Activated naive CD8-positive, alpha-beta T cell treated with anti-CD3 and anti-CD28 coated beads, Interleukin-2, amount 10 ng/mL, durations not matched to agents 7 days and 5 days (primary cell): Measurements from ENCODE around the gene ANK3. TPM values are rescaled to one million over a fixed set of nuclear protein-coding genes. Genes with fewer than 3 reads are reported as not detected.

ENCODE experiments used
- ATAC-seq: fragments of 150-1000 bp; cut with Tn5 transposase; one replicate; pipeline ENCODE4 v1.10.0; 2021; ENCODE audit warnings: low read depth, moderate library complexity
- POLR2A ChIA-PET: fragments of 350-600 bp; sonication (Branson Sonifier 250); formaldehyde crosslinking; loops from one replicate; lab custom pipeline; 2021; ENCODE audit warnings: antibody characterized with exemption; lab: Charles Lee
- DNase-seq: peaks from one replicate; pipeline ENCODE4 v3.0.0; 2021
- H3K27ac Mint-ChIP-seq: one replicate; pipeline ENCODE4 v1.8.0; 2022; ENCODE audit warnings: mild to moderate bottlenecking, mixed read lengths
- H3K27me3 Mint-ChIP-seq: one replicate; pipeline ENCODE4 v1.8.0; 2022; ENCODE audit warnings: mild to moderate bottlenecking, moderate library complexity, mixed read lengths
- H3K36me3 Mint-ChIP-seq: one replicate; pipeline ENCODE4 v1.8.0; 2021; ENCODE audit warnings: mild to moderate bottlenecking, mixed read lengths
- H3K4me1 Mint-ChIP-seq: one replicate; pipeline ENCODE4 v1.8.0; 2021; ENCODE audit warnings: mixed read lengths
- H3K4me3 Mint-ChIP-seq: one replicate; pipeline ENCODE4 v1.8.0; 2022; ENCODE audit warnings: mild to moderate bottlenecking, moderate library complexity, mixed read lengths
- H3K9me3 Mint-ChIP-seq: one replicate; pipeline ENCODE4 v1.8.0; 2021; ENCODE audit warnings: mixed read lengths
- total RNA-seq, 2 experiments: library from RNA; stranded (reverse); gene quantifications; one replicate each; pipeline ENCODE4 v1.2.3, GENCODE V29; 2021

The ANK3 gene
- total RNA-seq, 2 experiments from 2014 or later = 3.6 to 4.8 TPM

GRCh38 chr10:60101821-60102220 lies 287.9 kb downstream of the ANK3 start:
- no peaks in the 10 kb centered on the region for H3K4me1 Mint-ChIP-seq

GRCh38 chr10:60099998-60100747 lies 289.5 kb downstream of the ANK3 start:
- no peak overlapping the region for H3K4me3 Mint-ChIP-seq
- DNase-seq = no peak
- POLR2A ChIA-PET = no interaction called here
- no peak overlapping the region for H3K27ac Mint-ChIP-seq
- no peak for ATAC-seq
- H3K27me3 Mint-ChIP-seq = peaks cover 13% of the 10 kb centered on the region
- no peaks in the 10 kb centered on the region for H3K4me1 Mint-ChIP-seq
- no peaks in the 10 kb centered on the region for H3K36me3 Mint-ChIP-seq
- no peaks in the 10 kb centered on the region for H3K9me3 Mint-ChIP-seq

More at GRCh38 chr10:60101821-60102220, 287.9 kb downstream of the ANK3 start:
- Mint-ChIP-seq H3K36me3 (no peaks in the 10 kb centered on the region), H3K27ac (no peak overlapping the region), H3K9me3 (no peaks in the 10 kb centered on the region), H3K27me3 (peaks cover 8% of the 10 kb centered on the region), H3K4me3 (no peak overlapping the region)
- POLR2A ChIA-PET = no interaction called here
- ATAC-seq (no peak), DNase-seq (no peak)

- POLR2A ChIA-PET = no interaction called here
- no peaks in the 10 kb centered on the region for H3K4me1 Mint-ChIP-seq
- H3K27ac Mint-ChIP-seq = no peak overlapping the region
- H3K4me3 Mint-ChIP-seq = no peak overlapping the region
- no peak for DNase-seq
- peaks cover 13% of the 10 kb centered on the region for H3K27me3 Mint-ChIP-seq
- no peaks in the 10 kb centered on the region for H3K9me3 Mint-ChIP-seq
- H3K36me3 Mint-ChIP-seq = no peaks in the 10 kb centered on the region
- ATAC-seq = no peak
These were observed 290.7 kb downstream of the ANK3 start for GRCh38 chr10:60098677-60099601.

- no peaks in the 10 kb centered on the region for H3K4me1 Mint-ChIP-seq
- POLR2A ChIA-PET = no interaction called here
- no peak for ATAC-seq
- H3K4me3 Mint-ChIP-seq = no peak overlapping the region
- H3K27me3 Mint-ChIP-seq = peaks cover 17% of the 10 kb centered on the region
- no peak overlapping the region for H3K27ac Mint-ChIP-seq
- no peaks in the 10 kb centered on the region for H3K36me3 Mint-ChIP-seq
- H3K9me3 Mint-ChIP-seq = no peaks in the 10 kb centered on the region
- no peak for DNase-seq
These were observed 292.7 kb downstream of the ANK3 start for GRCh38 chr10:60096761-60097513.

- peaks cover 20% of the 10 kb centered on the region for H3K27me3 Mint-ChIP-seq
- no peaks in the 10 kb centered on the region for H3K4me1 Mint-ChIP-seq
- H3K27ac Mint-ChIP-seq = no peak overlapping the region
- no peaks in the 10 kb centered on the region for H3K36me3 Mint-ChIP-seq
- ATAC-seq (no peak), DNase-seq (no peak)
- POLR2A ChIA-PET = no interaction called here
- H3K4me3 Mint-ChIP-seq = no peak overlapping the region
- no peaks in the 10 kb centered on the region for H3K9me3 Mint-ChIP-seq
These were observed 296.4 kb downstream of the ANK3 start for GRCh38 chr10:60093317-60093716.

GRCh38 chr10:60086862-60087261 lies 302.8 kb downstream of the ANK3 start:
- no peak for DNase-seq
- no peaks in the 10 kb centered on the region for H3K36me3 Mint-ChIP-seq
- no peaks in the 10 kb centered on the region for H3K4me1 Mint-ChIP-seq
- H3K27ac Mint-ChIP-seq = no peak overlapping the region
- no peak overlapping the region for H3K4me3 Mint-ChIP-seq
- no peak for ATAC-seq
- no peaks in the 10 kb centered on the region for H3K9me3 Mint-ChIP-seq
- H3K27me3 Mint-ChIP-seq = peaks cover 7% of the 10 kb centered on the region
- POLR2A ChIA-PET = no interaction called here

- POLR2A ChIA-PET = no interaction called here
- H3K4me1 Mint-ChIP-seq = no peaks in the 10 kb centered on the region
- H3K27me3 Mint-ChIP-seq = peaks cover 7% of the 10 kb centered on the region
- DNase-seq (no peak), ATAC-seq (no peak)
- H3K27ac Mint-ChIP-seq = no peak overlapping the region
- no peak overlapping the region for H3K4me3 Mint-ChIP-seq
- no peaks in the 10 kb centered on the region for H3K36me3 Mint-ChIP-seq
- H3K9me3 Mint-ChIP-seq = no peaks in the 10 kb centered on the region
These were observed 303.3 kb downstream of the ANK3 start for GRCh38 chr10:60086421-60086820.

- Mint-ChIP-seq H3K27me3 (peaks cover 5% of the 10 kb centered on the region), H3K36me3 (no peaks in the 10 kb centered on the region), H3K9me3 (no peaks in the 10 kb centered on the region), H3K4me1 (no peaks in the 10 kb centered on the region), H3K27ac (no peak overlapping the region), H3K4me3 (no peak overlapping the region)
- DNase-seq (no peak), ATAC-seq (no peak)
- POLR2A ChIA-PET = no interaction called here
These were observed 306.8 kb downstream of the ANK3 start for GRCh38 chr10:60082744-60083344.

- POLR2A ChIA-PET = no interaction called here
- DNase-seq (no peak), ATAC-seq (no peak)
- Mint-ChIP-seq H3K4me3 (no peak overlapping the region), H3K27me3 (peaks cover 5% of the 10 kb centered on the region), H3K9me3 (no peaks in the 10 kb centered on the region), H3K4me1 (no peaks in the 10 kb centered on the region), H3K27ac (no peak overlapping the region), H3K36me3 (no peaks in the 10 kb centered on the region)
These were observed 307.3 kb downstream of the ANK3 start for GRCh38 chr10:60082341-60082740.

- Mint-ChIP-seq H3K27ac (no peak overlapping the region), H3K4me1 (no peaks in the 10 kb centered on the region), H3K9me3 (peaks cover 2% of the 10 kb centered on the region), H3K4me3 (no peak overlapping the region), H3K27me3 (peaks cover 4% of the 10 kb centered on the region), H3K36me3 (no peaks in the 10 kb centered on the region)
- DNase-seq = no peak
- POLR2A ChIA-PET = no interaction called here
- ATAC-seq = no peak
These were observed 315.7 kb downstream of the ANK3 start for GRCh38 chr10:60073781-60074656.

GRCh38 chr10:60073397-60073780 lies 316.3 kb downstream of the ANK3 start:
- Mint-ChIP-seq H3K4me3 (no peak overlapping the region), H3K9me3 (peaks cover 2% of the 10 kb centered on the region), H3K27ac (no peak overlapping the region), H3K4me1 (no peaks in the 10 kb centered on the region), H3K27me3 (peaks cover 4% of the 10 kb centered on the region), H3K36me3 (no peaks in the 10 kb centered on the region)
- POLR2A ChIA-PET = no interaction called here
- no peak for ATAC-seq
- no peak for DNase-seq

- no peak overlapping the region for H3K4me3 Mint-ChIP-seq
These were observed 320.4 kb downstream of the ANK3 start for GRCh38 chr10:60069311-60069710.

More at GRCh38 chr10:60069311-60069710, 320.4 kb downstream of the ANK3 start:
- no peak for DNase-seq
- Mint-ChIP-seq H3K9me3 (peaks cover 2% of the 10 kb centered on the region), H3K36me3 (no peaks in the 10 kb centered on the region), H3K27me3 (no peaks in the 10 kb centered on the region), H3K4me1 (no peaks in the 10 kb centered on the region), H3K27ac (no peak overlapping the region)
- no peak for ATAC-seq
- POLR2A ChIA-PET = no interaction called here
